ENCODE measurements around the gene LAMA2.

LAMA2 gene

GRCh38 chr6:129398764-129399163 is 515.8 kb downstream of the LAMA2 start:
- no peak for DNase-seq

- no peak for DNase-seq
Measured at GRCh38 chr6:129402244-129402643, 519.3 kb downstream of the LAMA2 start.

GRCh38 chr6:129411092-129411491 is 528.2 kb downstream of the LAMA2 start:
- no peak for DNase-seq

- no peak for DNase-seq
Measured at GRCh38 chr6:129416337-129416990, 533.5 kb downstream of the LAMA2 start.

GRCh38 chr6:129417416-129418086 is 534.6 kb downstream of the LAMA2 start:
- no peak for DNase-seq

- no peak for DNase-seq
Measured at GRCh38 chr6:129419324-129419723, 536.4 kb downstream of the LAMA2 start.

- DNase-seq, result no peak
Measured at GRCh38 chr6:129426343-129426742, 543.4 kb downstream of the LAMA2 start.

- no peak for DNase-seq
Measured at GRCh38 chr6:129429956-129430355, 547.0 kb downstream of the LAMA2 start.

GRCh38 chr6:129432738-129433137 is 549.8 kb downstream of the LAMA2 start:
- no peak for DNase-seq

GRCh38 chr6:129434091-129434490 is 551.2 kb downstream of the LAMA2 start:
- DNase-seq, result no peak

GRCh38 chr6:129440691-129441090 is 557.8 kb downstream of the LAMA2 start:
- DNase-seq, result no peak

GRCh38 chr6:129444683-129445082 is 561.7 kb downstream of the LAMA2 start:
- DNase-seq, result no peak

GRCh38 chr6:129446272-129447197 is 563.6 kb downstream of the LAMA2 start:
- no peak for DNase-seq

- DNase-seq, result no peak
Measured at GRCh38 chr6:129447198-129447565, 564.2 kb downstream of the LAMA2 start.

- no peak for DNase-seq
Measured at GRCh38 chr6:129448965-129449364, 566.0 kb downstream of the LAMA2 start.

- no peak for DNase-seq
Measured at GRCh38 chr6:129451187-129451586, 568.2 kb downstream of the LAMA2 start.

- DNase-seq, result no peak
Measured at GRCh38 chr6:129453073-129453472, 570.1 kb downstream of the LAMA2 start.

GRCh38 chr6:129454488-129454887 is 571.5 kb downstream of the LAMA2 start:
- DNase-seq, result no peak

GRCh38 chr6:129455126-129455769 is 572.3 kb downstream of the LAMA2 start:
- DNase-seq, result no peak

GRCh38 chr6:129460221-129460620 is 577.3 kb downstream of the LAMA2 start:
- no peak for DNase-seq

GRCh38 chr6:129469070-129469662 is 586.2 kb downstream of the LAMA2 start:
- no peak for DNase-seq

GRCh38 chr6:129472239-129472638 is 589.3 kb downstream of the LAMA2 start:
- no peak for DNase-seq

GRCh38 chr6:129473546-129473945 is 590.6 kb downstream of the LAMA2 start:
- no peak for DNase-seq

Data from stimulated activated CD4-positive, alpha-beta T cell treated with anti-CD3 and anti-CD28 coated beads, Interleukin-4, amount 100 ng/mL, for 4 hours (primary cell).